Endothelial cell of umbilical vein (primary cell): ENCODE data around the gene DMXL1.

Source experiments
- CTCF ChIP-seq, 2 donors: IDR thresholded peaks; 1 replicate in 1 of 2; 2 replicates in 1 of 2; pipeline ENCODE4 v1.5.1; 2011; ENCODE audit warnings: low read length in 2 of 2, mild to moderate bottlenecking in 2 of 2, moderate library complexity in 2 of 2, control low read depth in 1 of 2, inconsistent platforms in 1 of 2, low read depth in 1 of 2; ENCODE audit not compliant: insufficient read depth in 1 of 2; ENCODE audit errors: extremely low read depth in 1 of 2
- JUN ChIP-seq: IDR thresholded peaks from 2 replicates; pipeline ENCODE4 v1.6.1; 2011; ENCODE audit warnings: borderline replicate concordance, low read depth; ENCODE audit not compliant: insufficient read length, insufficient read depth
- MYC ChIP-seq: IDR thresholded peaks from one replicate; pipeline ENCODE4 v1.6.1; 2011; ENCODE audit warnings: mild to moderate bottlenecking, low read depth, low read length
- POLR2A ChIP-seq: IDR thresholded peaks from 2 replicates; pipeline ENCODE4 v1.6.1; 2012; ENCODE audit warnings: low read depth, mild to moderate bottlenecking, control low read depth, low read length
- POLR2AphosphoS5 ChIP-seq: IDR thresholded peaks from 2 replicates; pipeline ENCODE4 v1.6.1; 2012; ENCODE audit warnings: low read depth, mild to moderate bottlenecking, control low read depth, low read length, moderate library complexity; ENCODE audit not compliant: insufficient read depth

- TF ChIP-seq POLR2AphosphoS5 (no peak), POLR2A (no peak), CTCF (IDR thresholded peaks at IDR 0.05; ENCODE audit: extremely low read depth in 1 of 2, insufficient read depth in 1 of 2, low read depth in 1 of 2, low read length in 2 of 2) (no peak), JUN (no peak), MYC (no peak)
Observed at GRCh38 chr5:119200795-119201194, 129.9 kb downstream of the DMXL1 start.
